ENCODE measurements around the gene METTL13. TPM values are rescaled to one million over a fixed set of nuclear protein-coding genes. Genes with fewer than 3 reads are reported as not detected.
"Not testable (repeated sequence)": the region's sequence is repeated elsewhere in the genome, so short reads cannot be mapped to it uniquely, and the experiment has no call there.

METTL13 gene
- total RNA-seq, 2 experiments from 2014 or later, result 39.5 to 40.9 TPM

- intact Hi-C loops (cut with micrococcal nuclease), result no loop called here
- H3K27ac Mint-ChIP-seq, result no peak overlapping the region
- no peaks in the 10 kb centered on the region for H3K27me3 Mint-ChIP-seq (ENCODE audit: low read depth)
- DNase-seq, result no peak
- peaks cover 36% of the 10 kb centered on the region for H3K36me3 Mint-ChIP-seq (ENCODE audit: low read depth)
- CTCF ChIA-PET, result interaction anchor here (1.5 kb wide), 2 partner anchors 152 to 189 kb away, joined by 3 to 5 read pairs; no protein-coding TSS in a partner anchor
- H3K4me3 Mint-ChIP-seq, result no peak overlapping the region
- no peaks in the 10 kb centered on the region for H3K9me3 Mint-ChIP-seq
- H3K4me1 Mint-ChIP-seq (ENCODE audit: low read depth), result peaks cover 23% of the 10 kb centered on the region
Measured at GRCh38 chr1:171796592-171796991, 15.1 kb downstream of the METTL13 start.

- DNase-seq, result no peak
- no peak overlapping the region for H3K4me3 Mint-ChIP-seq
- no peaks in the 10 kb centered on the region for H3K9me3 Mint-ChIP-seq
- peaks cover 16% of the 10 kb centered on the region for H3K4me1 Mint-ChIP-seq (ENCODE audit: low read depth)
- H3K27me3 Mint-ChIP-seq (ENCODE audit: low read depth), result no peaks in the 10 kb centered on the region
- intact Hi-C loops (cut with micrococcal nuclease), result no loop called here
- H3K36me3 Mint-ChIP-seq (ENCODE audit: low read depth), result peaks cover 28% of the 10 kb centered on the region
- H3K27ac Mint-ChIP-seq, result no peak overlapping the region
- CTCF ChIA-PET, result interaction anchor here (1.1 to 11.8 kb wide), 3 partner anchors 14 to 187 kb away, joined by 3 to 232 read pairs (median 4); no protein-coding TSS in a partner anchor
Measured at GRCh38 chr1:171798311-171798710, 16.9 kb downstream of the METTL13 start.

GRCh38 chr1:171798765-171799164 is 17.3 kb downstream of the METTL13 start:
- Mint-ChIP-seq H3K36me3 (ENCODE audit: low read depth) (peaks cover 31% of the 10 kb centered on the region), H3K4me3 (no peak overlapping the region), H3K4me1 (ENCODE audit: low read depth) (peaks cover 13% of the 10 kb centered on the region), H3K27me3 (ENCODE audit: low read depth) (no peaks in the 10 kb centered on the region), H3K9me3 (no peaks in the 10 kb centered on the region), H3K27ac (no peak overlapping the region)
- DNase-seq, result no peak
- intact Hi-C loops (cut with micrococcal nuclease), result no loop called here
- CTCF ChIA-PET, result interaction anchor here (0.5 to 11.8 kb wide), 7 partner anchors 13 to 236 kb away, joined by 3 to 232 read pairs (median 3); no protein-coding TSS in a partner anchor

- Mint-ChIP-seq H3K4me1 (ENCODE audit: low read depth) (peaks cover 9% of the 10 kb centered on the region), H3K27ac (no peak overlapping the region), H3K4me3 (no peak overlapping the region), H3K27me3 (ENCODE audit: low read depth) (no peaks in the 10 kb centered on the region), H3K9me3 (no peaks in the 10 kb centered on the region), H3K36me3 (ENCODE audit: low read depth) (peaks cover 27% of the 10 kb centered on the region)
- no peak for DNase-seq
- CTCF ChIA-PET, result interaction anchor here (0.5 to 11.8 kb wide), 6 partner anchors 21 to 235 kb away, joined by 3 to 232 read pairs (median 4); no protein-coding TSS in a partner anchor
- intact Hi-C loops (cut with micrococcal nuclease), result no loop called here
Measured at GRCh38 chr1:171799166-171799565, 17.7 kb downstream of the METTL13 start.

GRCh38 chr1:171799698-171800097 is 18.2 kb downstream of the METTL13 start:
- not testable (repeated sequence) for H3K27ac Mint-ChIP-seq; H3K9me3 Mint-ChIP-seq; H3K4me3 Mint-ChIP-seq; DNase-seq; H3K4me1 Mint-ChIP-seq (ENCODE audit: low read depth); H3K27me3 Mint-ChIP-seq (ENCODE audit: low read depth)
- intact Hi-C loops (cut with micrococcal nuclease), result loop anchor here (5.0 kb wide), 2 partner anchors 118 to 628 kb away; no protein-coding TSS in a partner anchor
- peaks cover 22% of the 10 kb centered on the region for H3K36me3 Mint-ChIP-seq (ENCODE audit: low read depth)
- CTCF ChIA-PET, result interaction anchor here (0.6 to 11.8 kb wide), 14 partner anchors 18 to 599 kb away, joined by 3 to 232 read pairs (median 5); partner anchors contain the start of gene DNM3

GRCh38 chr1:171800342-171800741 is 18.9 kb downstream of the METTL13 start:
- H3K27ac Mint-ChIP-seq, result no peak overlapping the region
- CTCF ChIA-PET, result interaction anchor here (0.8 to 11.8 kb wide), 20 partner anchors 8 to 598 kb away, joined by 3 to 232 read pairs (median 5); partner anchors contain the start of gene DNM3
- H3K27me3 Mint-ChIP-seq (ENCODE audit: low read depth), result no peaks in the 10 kb centered on the region
- peaks cover 1% of the 10 kb centered on the region for H3K4me1 Mint-ChIP-seq (ENCODE audit: low read depth)
- peaks cover 17% of the 10 kb centered on the region for H3K36me3 Mint-ChIP-seq (ENCODE audit: low read depth)
- H3K9me3 Mint-ChIP-seq, result no peaks in the 10 kb centered on the region
- no peak for DNase-seq
- intact Hi-C loops (cut with micrococcal nuclease), result loop anchor here (5.0 kb wide), 2 partner anchors 117 to 627 kb away; no protein-coding TSS in a partner anchor
- H3K4me3 Mint-ChIP-seq, result no peak overlapping the region

GRCh38 chr1:171800851-171801250 is 19.4 kb downstream of the METTL13 start:
- intact Hi-C loops (cut with micrococcal nuclease), result loop anchor here (1.0 to 5.0 kb wide), 3 partner anchors 116 to 626 kb away; no protein-coding TSS in a partner anchor
- no peak for DNase-seq
- H3K27ac Mint-ChIP-seq, result no peak overlapping the region
- H3K4me1 Mint-ChIP-seq (ENCODE audit: low read depth), result peaks cover 3% of the 10 kb centered on the region
- H3K9me3 Mint-ChIP-seq, result no peaks in the 10 kb centered on the region
- no peak overlapping the region for H3K4me3 Mint-ChIP-seq
- no peaks in the 10 kb centered on the region for H3K27me3 Mint-ChIP-seq (ENCODE audit: low read depth)
- CTCF ChIA-PET, result interaction anchor here (0.7 to 11.8 kb wide), 23 partner anchors 9 to 589 kb away, joined by 3 to 232 read pairs (median 5); partner anchors contain the start of gene DNM3
- H3K36me3 Mint-ChIP-seq (ENCODE audit: low read depth), result peaks cover 16% of the 10 kb centered on the region

- H3K36me3 Mint-ChIP-seq (ENCODE audit: low read depth), result peaks cover 9% of the 10 kb centered on the region
- H3K27me3 Mint-ChIP-seq (ENCODE audit: low read depth), result no peaks in the 10 kb centered on the region
- H3K4me3 Mint-ChIP-seq, result no peak overlapping the region
- no peaks in the 10 kb centered on the region for H3K9me3 Mint-ChIP-seq
- peaks cover 3% of the 10 kb centered on the region for H3K4me1 Mint-ChIP-seq (ENCODE audit: low read depth)
- no peak for DNase-seq
- intact Hi-C loops (cut with micrococcal nuclease), result loop anchor here (1.0 to 5.0 kb wide), 3 partner anchors 116 to 626 kb away; no protein-coding TSS in a partner anchor
- H3K27ac Mint-ChIP-seq, result no peak overlapping the region
- CTCF ChIA-PET, result interaction anchor here (0.6 to 11.8 kb wide), 26 partner anchors 8 to 927 kb away, joined by 3 to 232 read pairs (median 5); partner anchors contain the start of gene DNM3
Measured at GRCh38 chr1:171801487-171801891, 20.0 kb downstream of the METTL13 start.

- CTCF ChIA-PET, result interaction anchor here (0.6 to 11.8 kb wide), 18 partner anchors 8 to 927 kb away, joined by 3 to 232 read pairs (median 5); partner anchors contain the start of gene DNM3
- Mint-ChIP-seq H3K27me3 (ENCODE audit: low read depth) (no peaks in the 10 kb centered on the region), H3K9me3 (no peaks in the 10 kb centered on the region), H3K36me3 (ENCODE audit: low read depth) (peaks cover 4% of the 10 kb centered on the region), H3K4me3 (no peak overlapping the region), H3K4me1 (ENCODE audit: low read depth) (peaks cover 3% of the 10 kb centered on the region), H3K27ac (no peak overlapping the region)
- intact Hi-C loops (cut with micrococcal nuclease), result loop anchor here (5.0 kb wide), 2 partner anchors 115 to 625 kb away; no protein-coding TSS in a partner anchor
- DNase-seq, result no peak
Measured at GRCh38 chr1:171802207-171802606, 20.7 kb downstream of the METTL13 start.

- Mint-ChIP-seq H3K27me3 (ENCODE audit: low read depth) (no peaks in the 10 kb centered on the region), H3K36me3 (ENCODE audit: low read depth) (peaks cover 4% of the 10 kb centered on the region), H3K4me1 (ENCODE audit: low read depth) (peaks cover 3% of the 10 kb centered on the region), H3K4me3 (no peak overlapping the region), H3K27ac (no peak overlapping the region), H3K9me3 (no peaks in the 10 kb centered on the region)
- DNase-seq, result no peak
- CTCF ChIA-PET, result interaction anchor here (0.7 to 11.8 kb wide), 6 partner anchors 8 to 182 kb away, joined by 3 to 232 read pairs (median 8); no protein-coding TSS in a partner anchor
- intact Hi-C loops (cut with micrococcal nuclease), result loop anchor here (5.0 kb wide), 2 partner anchors 114 to 624 kb away; no protein-coding TSS in a partner anchor
Measured at GRCh38 chr1:171803045-171803444, 21.6 kb downstream of the METTL13 start.

- H3K27me3 Mint-ChIP-seq (ENCODE audit: low read depth), result no peaks in the 10 kb centered on the region
- DNase-seq, result no peak
- no peaks in the 10 kb centered on the region for H3K9me3 Mint-ChIP-seq
- peaks cover 4% of the 10 kb centered on the region for H3K36me3 Mint-ChIP-seq (ENCODE audit: low read depth)
- intact Hi-C loops (cut with micrococcal nuclease), result loop anchor here (5.0 kb wide), 2 partner anchors 114 to 624 kb away; no protein-coding TSS in a partner anchor
- CTCF ChIA-PET, result interaction anchor here (0.7 to 11.8 kb wide), 4 partner anchors 14 to 181 kb away, joined by 3 to 232 read pairs (median 8); no protein-coding TSS in a partner anchor
- H3K27ac Mint-ChIP-seq, result no peak overlapping the region
- H3K4me1 Mint-ChIP-seq (ENCODE audit: low read depth), result peaks cover 3% of the 10 kb centered on the region
- no peak overlapping the region for H3K4me3 Mint-ChIP-seq
Measured at GRCh38 chr1:171803461-171804022, 22.1 kb downstream of the METTL13 start.

- Mint-ChIP-seq H3K36me3 (ENCODE audit: low read depth) (peaks cover 4% of the 10 kb centered on the region), H3K9me3 (no peaks in the 10 kb centered on the region)
- CTCF ChIA-PET, result interaction anchor here (0.9 to 11.8 kb wide), 4 partner anchors 10 to 179 kb away, joined by 3 to 232 read pairs (median 5); no protein-coding TSS in a partner anchor
Measured at GRCh38 chr1:171805395-171806115, 24.1 kb downstream of the METTL13 start.

More at GRCh38 chr1:171805395-171806115, 24.1 kb downstream of the METTL13 start:
- DNase-seq, result no peak
- H3K27me3 Mint-ChIP-seq (ENCODE audit: low read depth), result no peaks in the 10 kb centered on the region
- intact Hi-C loops (cut with micrococcal nuclease), result no loop called here
- no peak overlapping the region for H3K27ac Mint-ChIP-seq
- peaks cover 3% of the 10 kb centered on the region for H3K4me1 Mint-ChIP-seq (ENCODE audit: low read depth)
- no peak overlapping the region for H3K4me3 Mint-ChIP-seq
